ENCODE measurements around the gene ATP8A1. TPM values are rescaled to one million over a fixed set of nuclear protein-coding genes. Genes with fewer than 3 reads are reported as not detected.
A peak's percentile ranks its signal among the peaks of the same experiment; 100 is the strongest.

Gene ATP8A1
- total RNA-seq, 4 donors from 2014 or later, result 6.2 to 10.8 (median 7.1) TPM

GRCh38 chr4:42420140-42420539 is 236.8 kb downstream of the ATP8A1 start:
- Histone ChIP-seq H3K27me3 (no peaks in the 10 kb centered on the region), H3K9me3 (no peaks in the 10 kb centered on the region), H3K4me1 (no peaks in the 10 kb centered on the region), H3K4me3 (no peak overlapping the region), H3K27ac (replicated peaks in 1 of 4) (no peak overlapping the region), H3K36me3 (peaks cover 0 to 26% (median 13%) of the 10 kb centered on the region in 4 donors)
- intact Hi-C loops (cut with DNase I), result no loop called here
- DNase-seq (ENCODE audit: extremely low spot score), result no peak
- no peak for TF ChIP-seq EP300 (IDR thresholded peaks at IDR 0.05)
- no peak for TF ChIP-seq POLR2AphosphoS5 (IDR thresholded peaks at IDR 0.05)
- TF ChIP-seq, protein P1, sequence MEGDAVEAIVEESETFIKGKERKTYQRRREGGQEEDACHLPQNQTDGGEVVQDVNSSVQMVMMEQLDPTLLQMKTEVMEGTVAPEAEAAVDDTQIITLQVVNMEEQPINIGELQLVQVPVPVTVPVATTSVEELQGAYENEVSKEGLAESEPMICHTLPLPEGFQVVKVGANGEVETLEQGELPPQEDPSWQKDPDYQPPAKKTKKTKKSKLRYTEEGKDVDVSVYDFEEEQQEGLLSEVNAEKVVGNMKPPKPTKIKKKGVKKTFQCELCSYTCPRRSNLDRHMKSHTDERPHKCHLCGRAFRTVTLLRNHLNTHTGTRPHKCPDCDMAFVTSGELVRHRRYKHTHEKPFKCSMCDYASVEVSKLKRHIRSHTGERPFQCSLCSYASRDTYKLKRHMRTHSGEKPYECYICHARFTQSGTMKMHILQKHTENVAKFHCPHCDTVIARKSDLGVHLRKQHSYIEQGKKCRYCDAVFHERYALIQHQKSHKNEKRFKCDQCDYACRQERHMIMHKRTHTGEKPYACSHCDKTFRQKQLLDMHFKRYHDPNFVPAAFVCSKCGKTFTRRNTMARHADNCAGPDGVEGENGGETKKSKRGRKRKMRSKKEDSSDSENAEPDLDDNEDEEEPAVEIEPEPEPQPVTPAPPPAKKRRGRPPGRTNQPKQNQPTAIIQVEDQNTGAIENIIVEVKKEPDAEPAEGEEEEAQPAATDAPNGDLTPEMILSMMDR (IDR thresholded peaks at IDR 0.05), result no peak
- TF ChIP-seq POLR2A (IDR thresholded peaks at IDR 0.05; ENCODE audit: low read depth), result no peak
- 90% methylated on average over 5 of the region's 5 CpGs for WGBS

- Histone ChIP-seq H3K4me1 (no peaks in the 10 kb centered on the region), H3K4me3 (no peak overlapping the region), H3K36me3 (peaks cover 0 to 28% (median 13%) of the 10 kb centered on the region in 4 donors), H3K27ac (replicated peaks in 1 of 4) (no peak overlapping the region), H3K27me3 (no peaks in the 10 kb centered on the region), H3K9me3 (no peaks in the 10 kb centered on the region)
- WGBS, result 94% methylated on average over 3 of the region's 3 CpGs
- no peak for DNase-seq (ENCODE audit: extremely low spot score)
- intact Hi-C loops (cut with DNase I), result no loop called here
- no peak for TF ChIP-seq EP300 (IDR thresholded peaks at IDR 0.05)
- TF ChIP-seq, protein P1 (IDR thresholded peaks at IDR 0.05), result no peak
- no peak for TF ChIP-seq POLR2A (IDR thresholded peaks at IDR 0.05; ENCODE audit: low read depth)
- no peak for TF ChIP-seq POLR2AphosphoS5 (IDR thresholded peaks at IDR 0.05)
Observed at GRCh38 chr4:42417550-42417949, 239.4 kb downstream of the ATP8A1 start.

DNA sequence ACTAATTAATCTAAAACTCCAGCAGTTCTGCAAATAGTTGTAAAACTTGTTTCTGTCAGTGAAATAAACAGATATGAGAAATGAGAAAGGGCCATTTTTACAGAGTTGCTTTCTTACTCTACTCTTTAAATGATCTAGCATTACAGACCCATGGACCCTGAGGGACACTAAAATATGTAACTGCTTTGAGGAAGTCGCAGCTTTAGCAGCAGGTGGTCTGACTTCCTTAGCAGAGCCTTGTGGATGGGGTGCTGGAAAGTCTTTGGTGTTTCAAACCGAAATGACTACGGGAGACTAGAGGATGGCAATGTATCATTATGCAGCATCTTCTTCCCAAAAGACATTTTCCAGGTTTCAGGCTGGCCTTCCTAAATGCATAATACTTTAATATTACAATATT is 240.9 kb downstream of the ATP8A1 start:
- Histone ChIP-seq H3K27ac (replicated peaks in 1 of 4) (no peak overlapping the region), H3K4me3 (no peak overlapping the region), H3K4me1 (no peaks in the 10 kb centered on the region), H3K36me3 (peaks cover 0 to 16% (median 8%) of the 10 kb centered on the region in 4 donors), H3K27me3 (no peaks in the 10 kb centered on the region), H3K9me3 (no peaks in the 10 kb centered on the region)
- intact Hi-C loops (cut with DNase I), result no loop called here
- WGBS, result 62% methylated on average over 3 of the region's 3 CpGs
- no peak for DNase-seq (ENCODE audit: extremely low spot score)
- TF ChIP-seq POLR2A (IDR thresholded peaks at IDR 0.05; ENCODE audit: low read depth), result no peak
- TF ChIP-seq EP300 (IDR thresholded peaks at IDR 0.05), result no peak
- TF ChIP-seq POLR2AphosphoS5 (IDR thresholded peaks at IDR 0.05), result no peak
- TF ChIP-seq, protein P1 (IDR thresholded peaks at IDR 0.05), result no peak

GRCh38 chr4:42415281-42415680 is 241.6 kb downstream of the ATP8A1 start:
- Histone ChIP-seq H3K27me3 (no peaks in the 10 kb centered on the region), H3K4me1 (no peaks in the 10 kb centered on the region), H3K4me3 (no peak overlapping the region), H3K36me3 (peaks cover 0 to 9% (median 4%) of the 10 kb centered on the region in 4 donors), H3K27ac (replicated peaks in 1 of 4) (no peak overlapping the region), H3K9me3 (no peaks in the 10 kb centered on the region)
- intact Hi-C loops (cut with DNase I), result no loop called here
- TF ChIP-seq EP300 (IDR thresholded peaks at IDR 0.05), result no peak
- TF ChIP-seq, protein P1 (IDR thresholded peaks at IDR 0.05), result no peak
- no peak for TF ChIP-seq POLR2AphosphoS5 (IDR thresholded peaks at IDR 0.05)
- no peak for TF ChIP-seq POLR2A (IDR thresholded peaks at IDR 0.05; ENCODE audit: low read depth)
- no peak for DNase-seq (ENCODE audit: extremely low spot score)
- 82% methylated on average over 1 of the region's 1 CpG for WGBS

DNA sequence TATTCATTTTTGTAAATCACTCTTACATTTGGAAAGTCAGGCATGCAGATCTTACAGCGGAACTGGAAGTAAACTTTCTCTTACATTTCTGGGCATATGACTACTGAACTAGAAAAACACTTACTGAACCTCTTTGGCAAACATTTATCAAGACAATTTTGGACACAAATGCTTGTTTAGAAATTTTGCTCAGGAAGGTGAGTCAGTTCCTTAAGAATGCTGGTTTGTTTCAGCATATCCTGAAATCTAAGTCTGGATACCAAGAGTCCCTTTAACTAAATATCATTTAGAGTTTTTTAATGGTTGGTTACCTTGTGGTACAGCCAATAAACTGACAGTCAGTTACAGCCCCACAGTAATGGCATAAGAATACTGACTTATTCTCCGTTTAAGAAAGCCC is 244.7 kb downstream of the ATP8A1 start:
- no peak for DNase-seq (ENCODE audit: extremely low spot score)
- Histone ChIP-seq H3K4me1 (no peaks in the 10 kb centered on the region), H3K4me3 (no peak overlapping the region), H3K27me3 (no peaks in the 10 kb centered on the region), H3K36me3 (peaks cover 0 to 4% (median 0%) of the 10 kb centered on the region in 4 donors), H3K9me3 (no peaks in the 10 kb centered on the region), H3K27ac (replicated peaks in 1 of 4) (peak overlapping the region in 1 of 4 donors; percentile 10)
- intact Hi-C loops (cut with DNase I), result no loop called here
- 48% methylated on average over 2 of the region's 2 CpGs for WGBS
- TF ChIP-seq EP300 (IDR thresholded peaks at IDR 0.05), result no peak
- TF ChIP-seq POLR2A (IDR thresholded peaks at IDR 0.05; ENCODE audit: low read depth), result no peak
- TF ChIP-seq, protein P1 (IDR thresholded peaks at IDR 0.05), result no peak
- TF ChIP-seq POLR2AphosphoS5 (IDR thresholded peaks at IDR 0.05), result peak in 1 of 2 donors; percentile 23

Data from esophagus muscularis mucosa (tissue), 4 donors.